Measurements from ENCODE around the gene STAT1.

STAT1 gene

DNA sequence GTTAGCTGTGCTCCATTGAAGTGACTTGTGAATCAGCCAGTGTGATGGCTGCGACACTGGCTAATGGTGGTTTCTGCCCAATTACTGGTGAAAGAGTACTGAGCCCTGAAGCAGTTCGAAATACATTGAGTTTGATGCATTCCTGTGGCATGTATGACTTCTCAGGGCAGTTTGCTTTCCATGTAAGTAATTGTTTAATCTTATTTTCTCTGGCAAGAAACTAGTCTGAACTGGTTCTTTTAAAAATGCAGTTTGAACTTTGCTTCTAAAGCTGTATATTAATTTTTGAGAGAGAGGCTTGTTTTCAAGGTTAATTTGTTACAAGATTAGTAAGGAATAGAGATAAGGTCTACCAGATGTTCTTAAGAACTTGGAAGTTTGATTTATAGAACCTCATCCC lies 86.7 kb downstream of the STAT1 start:
- H3K4me3 ChIP-seq (replicated peaks; ENCODE audit: low read depth, low read length), result no peak overlapping the region
- no peak for DNase-seq (ENCODE audit: low read depth)
- TF ChIP-seq, protein P1, sequence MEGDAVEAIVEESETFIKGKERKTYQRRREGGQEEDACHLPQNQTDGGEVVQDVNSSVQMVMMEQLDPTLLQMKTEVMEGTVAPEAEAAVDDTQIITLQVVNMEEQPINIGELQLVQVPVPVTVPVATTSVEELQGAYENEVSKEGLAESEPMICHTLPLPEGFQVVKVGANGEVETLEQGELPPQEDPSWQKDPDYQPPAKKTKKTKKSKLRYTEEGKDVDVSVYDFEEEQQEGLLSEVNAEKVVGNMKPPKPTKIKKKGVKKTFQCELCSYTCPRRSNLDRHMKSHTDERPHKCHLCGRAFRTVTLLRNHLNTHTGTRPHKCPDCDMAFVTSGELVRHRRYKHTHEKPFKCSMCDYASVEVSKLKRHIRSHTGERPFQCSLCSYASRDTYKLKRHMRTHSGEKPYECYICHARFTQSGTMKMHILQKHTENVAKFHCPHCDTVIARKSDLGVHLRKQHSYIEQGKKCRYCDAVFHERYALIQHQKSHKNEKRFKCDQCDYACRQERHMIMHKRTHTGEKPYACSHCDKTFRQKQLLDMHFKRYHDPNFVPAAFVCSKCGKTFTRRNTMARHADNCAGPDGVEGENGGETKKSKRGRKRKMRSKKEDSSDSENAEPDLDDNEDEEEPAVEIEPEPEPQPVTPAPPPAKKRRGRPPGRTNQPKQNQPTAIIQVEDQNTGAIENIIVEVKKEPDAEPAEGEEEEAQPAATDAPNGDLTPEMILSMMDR (IDR thresholded peaks at IDR 0.05; ENCODE audit: low read length, missing control alignments), result no peak

DNA sequence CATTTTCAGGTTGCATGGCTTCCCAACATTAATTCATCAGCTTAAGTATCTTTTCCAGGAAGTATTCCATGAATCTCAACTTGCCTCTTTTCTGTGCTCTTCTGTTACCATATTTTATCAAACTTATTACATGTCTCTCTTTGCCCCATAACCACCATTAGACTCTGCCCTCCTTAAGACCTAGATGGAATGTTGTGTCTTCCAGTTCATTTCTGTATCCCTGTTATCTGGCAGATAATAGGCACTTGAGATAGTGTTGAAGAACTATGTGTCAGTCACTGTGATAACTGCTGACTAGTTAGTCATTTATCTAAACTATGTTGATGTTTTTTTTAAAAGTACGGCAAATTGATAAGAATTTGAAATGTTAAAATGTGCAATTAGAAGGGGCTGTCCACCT lies 91.6 kb downstream of the STAT1 start:
- no peak for DNase-seq (ENCODE audit: low read depth)
- TF ChIP-seq, protein P1 (IDR thresholded peaks at IDR 0.05; ENCODE audit: low read length, missing control alignments), result no peak
- H3K4me3 ChIP-seq (replicated peaks; ENCODE audit: low read depth, low read length), result no peak overlapping the region

DNA sequence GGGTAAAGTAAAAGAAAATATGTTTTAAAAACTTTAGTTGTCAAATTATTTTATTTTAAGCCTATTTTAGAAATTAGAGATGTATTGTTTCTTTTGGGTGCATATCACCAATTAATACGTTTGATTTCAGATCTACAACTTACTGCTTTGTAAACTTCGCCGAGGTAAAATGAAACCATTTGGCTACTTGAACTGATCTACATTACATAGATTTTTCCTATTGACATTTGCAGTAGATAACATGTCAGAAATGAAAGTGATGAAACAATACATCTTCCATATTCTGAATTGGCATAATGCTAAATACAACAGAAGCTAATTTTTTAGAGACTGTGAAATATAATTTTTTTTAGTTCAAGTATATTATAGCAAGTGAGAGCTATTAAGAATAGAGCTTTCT lies 93.9 kb downstream of the STAT1 start:
- no peak for DNase-seq (ENCODE audit: low read depth)
- TF ChIP-seq, protein P1 (IDR thresholded peaks at IDR 0.05; ENCODE audit: low read length, missing control alignments), result no peak
- H3K4me3 ChIP-seq (replicated peaks; ENCODE audit: low read depth, low read length), result no peak overlapping the region
